Esophagus squamous epithelium (tissue), 5 donors: ENCODE data around the gene MIEF2. TPM values are rescaled to one million over a fixed set of nuclear protein-coding genes. Genes with fewer than 3 reads are reported as not detected.
A peak's percentile ranks its signal among the peaks of the same experiment; 100 is the strongest.

Experiments
- DNase-seq: peaks from one replicate; lab custom pipeline; 2025; lab: John Stamatoyannopoulos, UW
- H3K27ac ChIP-seq, 4 donors: fragments of 200-600 bp; sonication (generic); one replicate each; pipeline ENCODE4 v1.5.1; 2016 to 2019; ENCODE audit warnings: mild to moderate bottlenecking in 1 of 4
- H3K27me3 ChIP-seq, 4 donors: fragments of 200-600 bp; sonication (generic); 1 replicate in 3 of 4; 2 replicates in 1 of 4; pipeline versions ENCODE4 v1.5.1 to v1.6.0; 2017 to 2021; ENCODE audit warnings: antibody characterized with exemption in 1 of 4
- H3K36me3 ChIP-seq, 3 donors: fragments of 200-600 bp; sonication (generic); one replicate each; pipeline ENCODE4 v1.5.1; 2016 to 2019
- H3K4me1 ChIP-seq, 3 donors: fragments of 200-600 bp; sonication (generic); one replicate each; pipeline ENCODE4 v1.5.1; 2017 to 2019
- H3K4me3 ChIP-seq, 4 donors: fragments of 200-600 bp; sonication (generic); 1 replicate in 3 of 4; 2 replicates in 1 of 4; pipeline ENCODE4 v1.5.1; 2016 to 2019; ENCODE audit warnings: mild to moderate bottlenecking in 2 of 4, moderate library complexity in 1 of 4
- H3K9me3 ChIP-seq, 3 donors: fragments of 200-600 bp; sonication (generic); one replicate each; pipeline ENCODE4 v1.5.1; 2016 to 2019
- POLR2A ChIP-seq, 4 donors: fragments of 450-650 bp; IDR thresholded peaks; one replicate each; pipeline ENCODE4 v1.6.1; 2017; ENCODE audit warnings: antibody characterized with exemption in 4 of 4, mild to moderate bottlenecking in 4 of 4, moderate library complexity in 3 of 4
- whole genome bisulfite sequencing, 2 donors: methylation state at CpG; one replicate each; pipeline ENCODE4 v1.1.5; 2018; 5-methylcytosine and 5-hydroxymethylcytosine counted together
- intact Hi-C: fragments of 100-400 bp; cut with DNase I; formaldehyde crosslinking; loops from one replicate; pipeline ENCODE4 v1.15.0; 2022
- total RNA-seq, 4 donors: library from RNA; depleted of rRNA; stranded (reverse); fragments of >200 nt; gene quantifications; one replicate each; pipeline ENCODE4 v1.1.0, GENCODE V29; 2016
- TF ChIP-seq, protein P1 (sequence below), 6 experiments: fragments of 450-650 bp in 4 of 6; fragments of 200-600 bp in 2 of 6; sonication (generic) in 2 of 6; IDR thresholded peaks; one replicate each; pipeline ENCODE4 v1.5.1; 2016 to 2019; ENCODE audit warnings: antibody characterized with exemption in 6 of 6, mild to moderate bottlenecking in 4 of 6, moderate library complexity in 4 of 6
- donor health status: DM: yes; HTN: yes; CAD: no.

Gene MIEF2
- total RNA-seq, 4 donors from 2014 or later: 5.5 to 16.1 (median 8.9) TPM

DNA sequence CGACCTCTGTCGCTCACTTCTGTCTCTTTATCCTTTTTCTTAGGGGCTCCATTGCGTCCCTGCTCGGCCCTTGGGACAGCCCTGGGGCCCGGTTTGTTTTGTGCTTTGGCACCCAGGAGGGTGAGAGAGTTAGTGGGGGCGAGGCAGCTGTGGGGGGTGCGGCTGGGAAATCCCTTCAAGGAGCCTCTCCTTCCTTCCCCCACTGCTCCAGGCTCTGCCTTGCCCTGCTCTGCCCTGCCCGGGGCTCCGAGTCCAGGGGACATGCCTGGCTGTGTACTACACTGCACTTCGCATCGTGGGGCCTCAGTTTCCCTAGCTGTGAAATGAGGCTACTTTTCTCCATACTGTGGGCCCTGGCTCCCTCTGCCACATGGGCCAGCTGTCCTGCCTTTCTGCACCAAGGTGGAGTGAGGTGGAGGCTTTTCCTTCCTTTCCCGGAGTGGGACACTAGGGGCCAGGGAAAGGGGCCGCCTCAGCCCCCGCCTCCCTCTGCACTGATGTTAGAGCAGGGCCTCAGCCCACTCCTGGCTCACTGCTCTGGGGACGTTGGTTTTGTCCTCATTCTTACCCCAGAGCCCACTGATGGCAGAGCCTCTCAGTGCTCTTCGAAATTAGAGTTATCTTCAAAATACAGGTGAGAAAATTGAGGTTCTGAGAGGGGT lies 34.0 kb upstream of the MIEF2 start:
- peak overlapping the region in 3 of 4 donors; percentile 67 to 84 (median 78) for H3K27ac ChIP-seq
- 0 to 20% methylated on average over 3 to 12 of the region's 16 CpGs for WGBS, 2 donors
- intact Hi-C loops: no loop called here
- DNase-seq: no peak
- no peaks in the 10 kb centered on the region for H3K27me3 ChIP-seq
- H3K36me3 ChIP-seq: no peaks in the 10 kb centered on the region
- H3K4me3 ChIP-seq: peak overlapping the region; percentile 58 to 82 (median 68)
- no peak for TF ChIP-seq POLR2A (IDR thresholded peaks at IDR 0.05)
- TF ChIP-seq, protein P1, sequence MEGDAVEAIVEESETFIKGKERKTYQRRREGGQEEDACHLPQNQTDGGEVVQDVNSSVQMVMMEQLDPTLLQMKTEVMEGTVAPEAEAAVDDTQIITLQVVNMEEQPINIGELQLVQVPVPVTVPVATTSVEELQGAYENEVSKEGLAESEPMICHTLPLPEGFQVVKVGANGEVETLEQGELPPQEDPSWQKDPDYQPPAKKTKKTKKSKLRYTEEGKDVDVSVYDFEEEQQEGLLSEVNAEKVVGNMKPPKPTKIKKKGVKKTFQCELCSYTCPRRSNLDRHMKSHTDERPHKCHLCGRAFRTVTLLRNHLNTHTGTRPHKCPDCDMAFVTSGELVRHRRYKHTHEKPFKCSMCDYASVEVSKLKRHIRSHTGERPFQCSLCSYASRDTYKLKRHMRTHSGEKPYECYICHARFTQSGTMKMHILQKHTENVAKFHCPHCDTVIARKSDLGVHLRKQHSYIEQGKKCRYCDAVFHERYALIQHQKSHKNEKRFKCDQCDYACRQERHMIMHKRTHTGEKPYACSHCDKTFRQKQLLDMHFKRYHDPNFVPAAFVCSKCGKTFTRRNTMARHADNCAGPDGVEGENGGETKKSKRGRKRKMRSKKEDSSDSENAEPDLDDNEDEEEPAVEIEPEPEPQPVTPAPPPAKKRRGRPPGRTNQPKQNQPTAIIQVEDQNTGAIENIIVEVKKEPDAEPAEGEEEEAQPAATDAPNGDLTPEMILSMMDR (IDR thresholded peaks at IDR 0.05): no peak
- H3K9me3 ChIP-seq: no peaks in the 10 kb centered on the region
- H3K4me1 ChIP-seq: peaks cover 19 to 45% (median 19%) of the 10 kb centered on the region in 3 donors

DNA sequence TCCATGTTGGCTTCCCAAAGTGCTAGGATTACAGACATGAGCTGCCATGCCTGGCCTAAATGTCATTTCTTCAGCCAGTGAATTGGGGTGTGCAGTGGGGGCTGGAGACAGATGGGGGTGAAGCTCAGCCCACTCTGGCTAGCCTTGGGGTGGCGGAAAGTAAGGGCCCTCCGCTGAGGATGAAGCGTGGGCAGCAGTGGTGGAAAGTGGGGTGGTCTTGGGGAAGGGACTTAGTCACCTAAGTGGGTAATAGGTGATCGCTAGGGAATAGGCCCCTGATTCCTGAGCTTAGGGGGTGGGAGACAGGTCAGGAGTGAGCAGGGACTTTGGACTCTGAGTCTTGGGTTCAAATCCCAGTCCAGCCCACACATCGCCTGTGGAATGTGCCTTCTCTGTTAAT lies 32.8 kb upstream of the MIEF2 start:
- DNase-seq: no peak

DNA sequence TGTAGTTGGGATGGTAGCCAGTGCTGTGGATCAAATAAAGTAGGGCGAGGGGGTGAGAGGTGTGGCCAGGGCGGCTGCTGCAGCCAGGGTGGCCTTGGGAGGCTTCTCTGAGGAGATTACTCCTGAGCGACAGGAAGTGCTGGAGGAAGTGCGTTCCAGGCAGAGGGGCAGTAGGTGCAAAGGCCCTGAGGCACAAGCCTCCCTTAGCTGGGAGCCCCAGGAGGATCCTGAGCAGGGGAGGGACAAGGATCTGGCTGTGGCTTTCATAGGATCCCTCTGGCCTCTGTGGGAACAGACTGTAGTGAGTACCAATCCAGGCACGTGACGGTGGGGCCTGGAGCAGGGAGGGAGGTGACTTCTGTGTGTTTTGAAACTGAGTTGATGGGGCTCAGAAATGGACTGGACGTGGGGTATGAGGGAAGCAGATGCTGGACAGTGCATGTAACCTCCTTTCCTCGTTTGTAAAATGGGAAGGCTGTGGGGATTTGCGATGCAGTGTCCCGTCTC lies 32.2 kb upstream of the MIEF2 start:
- Histone ChIP-seq H3K27ac (no peak overlapping the region), H3K4me1 (peaks cover 19 to 45% (median 19%) of the 10 kb centered on the region in 3 donors), H3K27me3 (no peaks in the 10 kb centered on the region), H3K4me3 (no peak overlapping the region), H3K9me3 (no peaks in the 10 kb centered on the region), H3K36me3 (peaks cover 0 to 16% (median 0%) of the 10 kb centered on the region in 3 donors)
- intact Hi-C loops: no loop called here
- TF ChIP-seq, protein P1 (IDR thresholded peaks at IDR 0.05): no peak
- no peak for TF ChIP-seq POLR2A (IDR thresholded peaks at IDR 0.05)
- DNase-seq: no peak
- 84% methylated on average over 10 of the region's 10 CpGs for WGBS, 2 donors

More for the DNA sequence above, 32.8 kb upstream of the MIEF2 start:
- no peak for TF ChIP-seq POLR2A (IDR thresholded peaks at IDR 0.05)
- TF ChIP-seq, protein P1 (IDR thresholded peaks at IDR 0.05): no peak
- no peaks in the 10 kb centered on the region for H3K9me3 ChIP-seq
- H3K27ac ChIP-seq: no peak overlapping the region
- H3K27me3 ChIP-seq: no peaks in the 10 kb centered on the region
- H3K4me1 ChIP-seq: peaks cover 19 to 45% (median 19%) of the 10 kb centered on the region in 3 donors
- intact Hi-C loops: no loop called here
- 93 to 100% methylated on average over 1 to 5 of the region's 5 CpGs for WGBS, 2 donors
- H3K4me3 ChIP-seq: no peak overlapping the region
- H3K36me3 ChIP-seq: peaks cover 0 to 11% (median 0%) of the 10 kb centered on the region in 3 donors

DNA sequence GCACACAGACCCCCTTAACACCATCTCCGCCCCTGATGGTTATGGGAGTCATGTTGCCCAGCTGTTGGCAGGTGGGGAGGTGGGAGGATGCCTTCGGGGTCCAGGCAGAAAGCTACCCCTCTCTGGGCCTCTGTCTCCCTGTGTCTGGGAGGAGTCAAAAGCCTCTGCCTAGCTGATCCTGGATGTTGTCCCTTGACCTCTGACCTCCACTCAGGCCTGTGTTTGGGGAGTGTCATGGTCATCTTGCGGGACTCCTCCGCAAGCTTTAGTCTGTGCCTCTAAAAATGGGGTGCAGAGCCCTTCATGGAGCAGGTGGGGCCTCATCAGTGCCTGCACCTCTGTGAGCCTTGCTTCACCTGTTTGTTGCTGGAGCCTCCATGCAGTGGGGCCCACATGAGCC lies 31.2 kb upstream of the MIEF2 start:
- H3K4me1 ChIP-seq: peaks cover 19 to 46% (median 19%) of the 10 kb centered on the region in 3 donors
- H3K4me3 ChIP-seq: no peak overlapping the region
- WGBS, 2 donors: 67 to 71% methylated on average over 2 to 3 of the region's 4 CpGs
- H3K27ac ChIP-seq: no peak overlapping the region
- no peaks in the 10 kb centered on the region for H3K27me3 ChIP-seq
- no peaks in the 10 kb centered on the region for H3K9me3 ChIP-seq
- TF ChIP-seq, protein P1 (IDR thresholded peaks at IDR 0.05): no peak
- no peak for TF ChIP-seq POLR2A (IDR thresholded peaks at IDR 0.05)
- peaks cover 3 to 27% (median 7%) of the 10 kb centered on the region in 3 donors for H3K36me3 ChIP-seq
- intact Hi-C loops: no loop called here
- no peak for DNase-seq

DNA sequence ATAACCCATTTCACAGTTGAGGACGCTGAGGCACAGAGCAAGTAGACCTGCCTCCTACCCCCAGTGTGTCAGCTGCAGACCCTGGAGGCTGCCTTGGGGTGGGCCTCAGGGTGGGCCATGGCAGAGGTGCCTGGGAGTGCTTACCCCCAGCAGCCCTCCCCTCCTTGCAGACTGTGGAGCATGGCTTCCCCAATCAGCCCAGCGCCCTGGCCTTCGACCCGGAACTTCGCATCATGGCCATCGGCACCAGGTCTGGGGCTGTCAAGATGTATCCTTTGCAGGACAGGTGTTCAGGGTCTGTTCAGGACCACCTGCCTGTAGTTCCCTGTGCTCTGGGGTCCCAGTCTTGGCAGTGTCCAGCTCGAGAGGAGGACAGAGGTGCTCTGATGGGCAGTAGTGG lies 30.7 kb upstream of the MIEF2 start:
- no peak for DNase-seq

More for the DNA sequence above, 30.7 kb upstream of the MIEF2 start:
- H3K27ac ChIP-seq: no peak overlapping the region
- 60% methylated on average over 1 of the region's 7 CpGs; no CpG with 5 or more reads in 1 of the 2 donors for whole genome bisulfite sequencing, 2 donors
- H3K4me3 ChIP-seq: no peak overlapping the region
- no peaks in the 10 kb centered on the region for H3K27me3 ChIP-seq
- TF ChIP-seq, protein P1 (IDR thresholded peaks at IDR 0.05): no peak
- TF ChIP-seq POLR2A (IDR thresholded peaks at IDR 0.05): no peak
- H3K4me1 ChIP-seq: peaks cover 14 to 46% (median 14%) of the 10 kb centered on the region in 3 donors
- intact Hi-C loops: no loop called here
- H3K9me3 ChIP-seq: no peaks in the 10 kb centered on the region
- H3K36me3 ChIP-seq: peaks cover 6 to 32% (median 10%) of the 10 kb centered on the region in 3 donors
